AG10803 (cell line): Measurements from ENCODE around the gene RAB6C.
"Not testable (repeated sequence)": the region's sequence is repeated elsewhere in the genome, so short reads cannot be mapped to it uniquely, and the experiment has no call there.

Source experiments
- DNase-seq: peaks from one replicate; pipeline ENCODE4 v3.0.0; 2010; ENCODE audit warnings: low read depth
- H3K4me3 ChIP-seq: 2 replicates; pipeline ENCODE4 v1.5.1; 2011; ENCODE audit warnings: mild to moderate bottlenecking, low read length, control low read depth
- TF ChIP-seq, protein P1 (sequence below): conservative IDR thresholded peaks from 2 replicates; pipeline ENCODE4 v1.5.1; 2011; ENCODE audit warnings: mild to moderate bottlenecking, low read length, control low read depth, inconsistent platforms

The RAB6C gene

DNA sequence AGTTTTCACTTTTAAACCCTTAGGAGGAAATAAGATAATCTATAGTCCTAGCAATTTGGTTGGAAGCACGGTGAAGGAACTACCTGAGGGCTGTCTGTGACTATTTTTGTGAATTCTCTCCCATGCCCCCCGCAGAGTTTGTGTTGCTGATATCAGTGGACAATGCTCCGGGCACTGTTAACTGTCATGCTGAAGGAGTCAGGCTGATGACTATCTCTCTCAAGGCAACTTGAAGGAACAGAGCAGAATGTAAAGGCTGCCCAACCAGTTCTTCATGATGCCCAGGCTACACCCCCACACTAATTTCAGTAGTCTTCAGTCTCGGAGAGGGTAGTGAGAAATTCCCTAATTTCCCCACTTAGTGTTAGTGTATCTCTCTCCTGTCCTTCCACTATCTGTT lies 21.6 kb upstream of the RAB6C start:
- DNase-seq: no peak
- TF ChIP-seq, protein P1, sequence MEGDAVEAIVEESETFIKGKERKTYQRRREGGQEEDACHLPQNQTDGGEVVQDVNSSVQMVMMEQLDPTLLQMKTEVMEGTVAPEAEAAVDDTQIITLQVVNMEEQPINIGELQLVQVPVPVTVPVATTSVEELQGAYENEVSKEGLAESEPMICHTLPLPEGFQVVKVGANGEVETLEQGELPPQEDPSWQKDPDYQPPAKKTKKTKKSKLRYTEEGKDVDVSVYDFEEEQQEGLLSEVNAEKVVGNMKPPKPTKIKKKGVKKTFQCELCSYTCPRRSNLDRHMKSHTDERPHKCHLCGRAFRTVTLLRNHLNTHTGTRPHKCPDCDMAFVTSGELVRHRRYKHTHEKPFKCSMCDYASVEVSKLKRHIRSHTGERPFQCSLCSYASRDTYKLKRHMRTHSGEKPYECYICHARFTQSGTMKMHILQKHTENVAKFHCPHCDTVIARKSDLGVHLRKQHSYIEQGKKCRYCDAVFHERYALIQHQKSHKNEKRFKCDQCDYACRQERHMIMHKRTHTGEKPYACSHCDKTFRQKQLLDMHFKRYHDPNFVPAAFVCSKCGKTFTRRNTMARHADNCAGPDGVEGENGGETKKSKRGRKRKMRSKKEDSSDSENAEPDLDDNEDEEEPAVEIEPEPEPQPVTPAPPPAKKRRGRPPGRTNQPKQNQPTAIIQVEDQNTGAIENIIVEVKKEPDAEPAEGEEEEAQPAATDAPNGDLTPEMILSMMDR: no peak
- no peak overlapping the region for H3K4me3 ChIP-seq

GRCh38 chr2:129958736-129959135 lies 20.7 kb upstream of the RAB6C start:
- DNase-seq, H3K4me3 ChIP-seq: not testable (repeated sequence)

DNA sequence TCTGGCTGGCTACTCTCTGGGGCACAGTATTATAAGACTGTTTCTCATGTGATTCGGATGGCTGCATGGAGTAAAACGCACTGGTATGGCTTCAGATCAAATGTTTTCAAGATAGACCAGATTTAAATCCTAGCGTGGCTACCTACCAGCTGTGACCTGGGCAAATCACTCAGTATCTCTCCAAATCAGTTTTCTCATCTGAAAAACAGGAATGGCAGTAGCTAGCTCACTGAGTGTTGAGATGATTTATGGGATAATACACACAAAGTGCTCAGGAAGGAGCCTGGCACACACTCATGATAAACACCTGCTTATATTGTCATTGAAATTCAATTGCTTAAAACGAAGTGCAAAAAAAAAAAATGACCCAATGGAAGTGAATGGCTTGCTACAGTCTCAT lies 10.9 kb upstream of the RAB6C start:
- not testable (repeated sequence) for H3K4me3 ChIP-seq, DNase-seq

DNA sequence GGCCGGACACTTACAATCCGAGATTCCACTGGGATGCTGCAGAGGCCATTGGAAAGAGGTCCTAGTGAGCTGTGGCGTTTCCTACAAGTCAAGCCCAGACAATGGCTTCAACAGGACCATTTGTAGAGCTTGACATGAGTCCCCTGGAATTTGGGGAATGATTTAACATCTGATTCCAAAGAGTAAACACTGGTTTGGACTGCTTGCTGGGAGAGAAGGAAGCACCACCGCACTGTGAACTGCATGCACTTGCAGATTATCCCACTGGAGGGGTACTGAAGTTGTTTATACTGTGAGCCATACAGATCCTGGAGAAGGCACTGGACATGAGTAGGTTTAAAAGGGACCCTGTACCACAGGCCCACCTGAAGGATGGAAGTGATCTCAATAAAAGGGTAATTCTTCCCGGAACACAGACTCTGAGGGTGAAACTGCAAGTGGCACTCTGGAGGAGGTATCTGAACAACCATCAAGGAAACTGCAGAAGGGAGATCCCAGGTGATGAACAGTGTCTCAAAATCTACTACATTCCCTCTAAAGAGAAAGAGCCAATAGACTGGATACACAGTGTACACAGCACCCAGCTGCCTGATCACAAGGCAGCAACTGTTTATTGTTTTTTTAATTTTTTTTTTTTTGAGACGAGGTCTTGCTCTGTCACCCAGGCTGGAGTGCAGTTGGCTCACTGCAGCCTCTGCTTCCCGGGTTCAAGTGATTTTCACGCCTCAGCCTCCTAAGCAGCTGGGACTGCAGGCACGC lies 4.3 kb upstream of the RAB6C start:
- TF ChIP-seq, protein P1: no peak
- DNase-seq: no peak
- H3K4me3 ChIP-seq: no peak overlapping the region

GRCh38 chr2:129976969-129977368 lies 2.5 kb upstream of the RAB6C start:
- not testable (repeated sequence) for DNase-seq, H3K4me3 ChIP-seq

DNA sequence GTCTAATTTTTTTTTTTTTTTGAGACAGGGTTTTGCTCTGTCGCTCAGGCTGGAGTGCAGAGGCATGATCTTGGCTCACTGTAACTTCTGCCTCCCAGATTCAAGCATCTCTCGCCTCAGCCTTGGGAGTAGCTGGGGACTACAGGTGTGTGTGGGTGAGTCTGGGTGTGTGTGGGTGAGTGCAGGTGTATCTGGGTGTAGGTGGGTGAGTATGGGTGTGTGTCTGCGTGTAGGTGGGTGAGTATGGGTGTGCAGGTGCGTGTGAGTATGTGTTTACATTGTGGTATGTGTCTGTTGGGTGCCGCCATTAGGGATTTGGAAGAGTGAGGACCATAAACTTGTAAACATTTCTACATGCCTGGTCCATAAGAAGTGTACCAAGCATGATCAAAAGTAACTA lies 1.5 kb upstream of the RAB6C start:
- no peak overlapping the region for H3K4me3 ChIP-seq
- TF ChIP-seq, protein P1: no peak
- no peak for DNase-seq

- not testable (repeated sequence) for DNase-seq
Observed at GRCh38 chr2:129980246-129980645, 780 bp downstream of the RAB6C start.

DNA sequence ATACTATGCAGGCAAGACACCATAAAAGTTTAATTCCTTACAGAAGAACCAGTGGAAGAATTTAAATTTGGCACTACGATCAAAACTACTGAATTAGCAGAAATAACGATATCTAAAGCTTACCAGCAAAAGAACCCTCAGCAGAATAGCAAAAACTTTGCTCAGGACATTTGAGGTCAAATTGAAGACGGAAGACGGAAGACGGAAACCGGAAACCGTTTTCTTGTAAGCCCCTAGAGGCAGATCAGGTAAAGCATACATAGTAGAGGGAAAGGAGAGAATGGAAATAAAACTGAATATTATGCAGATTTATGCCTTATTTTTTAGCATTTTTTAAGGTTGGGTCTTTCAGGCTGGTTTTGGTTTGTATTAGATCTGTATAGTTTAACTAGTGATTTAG lies 2.2 kb downstream of the RAB6C start:
- DNase-seq, H3K4me3 ChIP-seq: not testable (repeated sequence)

More at GRCh38 chr2:129980246-129980645, 780 bp downstream of the RAB6C start:
- not testable (repeated sequence) for H3K4me3 ChIP-seq

DNA sequence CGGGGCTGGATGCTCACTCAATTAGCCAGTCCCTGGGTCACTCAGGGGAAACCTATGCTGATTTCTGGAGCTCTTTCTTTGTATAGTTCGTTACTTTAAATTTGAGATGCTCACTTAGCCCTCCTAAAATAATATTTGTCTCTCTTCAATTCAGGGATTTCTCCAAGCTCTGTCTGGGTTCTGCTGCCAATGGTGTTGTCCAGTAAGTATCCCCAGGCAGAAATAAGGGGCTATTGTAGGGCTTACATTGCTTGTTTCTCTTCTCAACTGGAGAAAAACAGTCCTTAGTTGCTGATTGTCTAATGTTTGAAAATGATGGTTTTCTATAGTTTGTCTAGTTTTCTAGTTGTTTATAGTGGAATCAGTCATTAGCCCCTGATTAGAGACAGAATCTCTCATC lies 5.0 kb downstream of the RAB6C start:
- TF ChIP-seq, protein P1: no peak
- no peak overlapping the region for H3K4me3 ChIP-seq
- no peak for DNase-seq

GRCh38 chr2:129992415-129993006 lies 13.0 kb downstream of the RAB6C start:
- not testable (repeated sequence) for DNase-seq, H3K4me3 ChIP-seq

DNA sequence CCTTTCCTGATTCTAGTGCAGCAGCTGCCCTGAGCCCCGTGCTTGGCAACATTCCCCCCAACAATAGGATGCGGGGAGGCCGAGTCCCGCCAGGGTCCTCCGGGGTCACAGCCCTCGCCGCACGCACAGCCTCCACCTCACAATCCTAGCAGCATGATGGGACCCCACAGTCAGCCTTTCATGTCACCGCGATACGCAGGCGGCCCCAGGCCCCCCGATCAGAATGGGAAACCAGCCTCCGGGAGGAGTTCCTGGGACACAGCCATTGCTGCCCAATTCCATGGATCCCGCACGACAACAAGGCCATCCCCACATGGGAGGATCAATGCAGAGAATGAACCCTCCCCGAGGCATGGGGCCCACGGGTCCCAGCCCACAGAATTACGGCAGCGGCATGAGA lies 13.7 kb downstream of the RAB6C start:
- not testable (repeated sequence) for DNase-seq, H3K4me3 ChIP-seq

- DNase-seq, H3K4me3 ChIP-seq: not testable (repeated sequence)
Observed at GRCh38 chr2:129996657-129997237, 17.3 kb downstream of the RAB6C start.

GRCh38 chr2:129998771-129999170 lies 19.3 kb downstream of the RAB6C start:
- DNase-seq, H3K4me3 ChIP-seq: not testable (repeated sequence)

DNA sequence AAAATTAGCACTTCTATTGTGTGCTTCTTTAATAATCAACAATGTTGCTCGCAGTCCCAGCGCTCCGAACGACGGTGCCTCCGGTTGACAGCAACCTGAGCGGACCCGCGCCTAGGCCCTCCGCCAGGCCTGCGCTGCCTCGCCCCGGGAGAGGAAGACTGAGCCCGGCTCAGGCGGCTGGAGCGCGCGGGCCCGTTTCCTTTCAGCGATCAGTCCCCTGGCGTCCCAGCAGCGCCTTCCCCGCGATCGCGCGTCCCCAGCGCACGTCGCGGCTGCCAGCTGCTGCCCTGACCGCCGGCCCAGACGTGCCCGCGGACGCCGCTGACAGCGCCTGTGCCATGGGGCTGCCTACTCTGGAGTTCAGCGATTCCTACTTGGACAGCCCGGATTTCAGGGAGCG lies 26.4 kb downstream of the RAB6C start:
- H3K4me3 ChIP-seq: not testable (repeated sequence)

DNA sequence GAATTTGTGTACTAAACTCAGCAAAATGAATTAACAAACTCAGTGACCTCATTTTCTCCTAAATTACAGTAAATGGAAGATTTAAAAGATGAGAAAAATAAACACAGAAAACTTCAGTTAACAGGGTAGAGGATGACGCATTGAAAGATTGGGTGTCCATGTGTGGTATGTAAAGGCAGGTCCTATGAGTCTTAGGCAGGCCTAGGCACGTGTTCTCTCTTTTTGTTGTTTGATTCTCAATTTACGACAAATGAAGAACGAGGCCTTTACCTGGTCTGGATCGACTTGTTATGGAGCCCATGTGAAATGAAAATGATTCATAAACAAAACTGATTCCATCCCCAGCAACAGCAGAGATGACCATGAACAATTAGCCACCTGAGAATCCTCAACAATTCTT lies 37.2 kb downstream of the RAB6C start:
- not testable (repeated sequence) for DNase-seq, H3K4me3 ChIP-seq

More for the DNA sequence above, 26.4 kb downstream of the RAB6C start:
- DNase-seq: not testable (repeated sequence)
